Measurements from ENCODE around the gene PRR22.

GRCh38 chr19:5832527-5833216, 48.1 kb upstream of the PRR22 start:
- TF ChIP-seq POLR2A (IDR thresholded peaks at IDR 0.05) (no peak), CTCF (IDR thresholded peaks at IDR 0.05) (no peak), POLR2AphosphoS5 (IDR thresholded peaks at IDR 0.05) (no peak), EP300 (IDR thresholded peaks at IDR 0.05; ENCODE audit: low read depth) (no peak)
